SKM-1 (cell line): Measurements from ENCODE around the gene HBB.
A peak's percentile ranks its signal among the peaks of the same experiment; 100 is the strongest.

ENCODE experiments used
- DNase-seq: peaks from one replicate; lab custom pipeline; 2025; ENCODE audit not compliant: unreplicated experiment; lab: John Stamatoyannopoulos, UW

The HBB gene

DNA sequence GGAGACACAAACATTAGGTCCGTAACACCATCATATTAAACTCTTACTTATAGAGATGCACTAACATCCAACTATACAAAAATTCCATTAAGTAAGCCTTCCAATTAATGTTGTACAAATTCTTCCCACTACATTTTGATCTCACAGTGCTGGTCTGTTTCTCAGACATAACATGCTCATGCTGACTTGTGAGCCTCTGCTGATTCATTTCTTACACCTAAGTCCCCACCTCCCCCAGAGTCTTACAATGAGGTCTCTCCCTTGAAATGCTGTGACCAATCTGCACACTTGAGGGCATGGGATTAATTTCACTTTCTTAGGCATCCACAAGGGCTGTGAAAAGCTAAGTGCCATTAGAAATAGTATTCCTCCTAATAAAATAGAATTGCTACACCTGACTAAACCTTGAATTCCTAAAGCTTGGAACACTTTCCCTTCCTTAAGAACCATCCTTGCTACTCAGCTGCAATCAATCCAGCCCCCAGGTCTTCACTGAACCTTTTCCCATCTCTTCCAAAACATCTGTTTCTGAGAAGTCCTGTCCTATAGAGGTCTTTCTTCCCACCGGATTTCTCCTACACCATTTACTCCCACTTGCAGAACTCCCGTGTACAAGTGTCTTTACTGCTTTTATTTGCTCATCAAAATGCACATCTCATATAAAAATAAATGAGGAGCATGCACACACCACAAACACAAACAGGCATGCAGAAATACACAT is 20.8 kb upstream of the HBB start:
- no peak for DNase-seq

GRCh38 chr11:5246772-5247471 is 20.1 kb upstream of the HBB start:
- no peak for DNase-seq

GRCh38 chr11:5245155-5245554 is 18.3 kb upstream of the HBB start:
- DNase-seq = no peak

GRCh38 chr11:5243816-5244180 is 16.9 kb upstream of the HBB start:
- DNase-seq = no peak

GRCh38 chr11:5242933-5243815 is 16.3 kb upstream of the HBB start:
- DNase-seq = no peak

- no peak for DNase-seq
These were observed 15.3 kb upstream of the HBB start for GRCh38 chr11:5242208-5242607.

GRCh38 chr11:5241458-5241857 is 14.6 kb upstream of the HBB start:
- no peak for DNase-seq

- DNase-seq = no peak
These were observed 13.6 kb upstream of the HBB start for GRCh38 chr11:5240458-5240857.

DNA sequence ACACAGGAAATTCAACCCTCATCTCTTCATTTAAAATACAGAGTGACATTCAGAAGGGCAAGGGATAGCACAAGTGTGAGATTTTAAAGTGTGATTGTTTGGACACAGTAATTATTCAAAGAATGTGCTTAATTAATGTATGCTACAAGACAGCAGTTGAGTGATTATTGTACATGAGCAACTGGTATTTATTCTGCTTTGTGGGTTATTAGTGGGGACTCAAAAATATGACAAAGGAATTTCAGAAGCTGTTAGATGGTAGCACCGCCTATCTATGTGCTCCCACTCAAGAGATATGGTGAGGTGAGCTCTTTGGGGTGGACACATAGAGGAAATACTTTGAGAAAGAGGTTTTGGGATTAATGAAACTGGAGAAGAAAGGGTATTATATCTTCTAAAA is 13.2 kb upstream of the HBB start:
- no peak for DNase-seq

GRCh38 chr11:5239046-5239445 is 12.2 kb upstream of the HBB start:
- no peak for DNase-seq

DNA sequence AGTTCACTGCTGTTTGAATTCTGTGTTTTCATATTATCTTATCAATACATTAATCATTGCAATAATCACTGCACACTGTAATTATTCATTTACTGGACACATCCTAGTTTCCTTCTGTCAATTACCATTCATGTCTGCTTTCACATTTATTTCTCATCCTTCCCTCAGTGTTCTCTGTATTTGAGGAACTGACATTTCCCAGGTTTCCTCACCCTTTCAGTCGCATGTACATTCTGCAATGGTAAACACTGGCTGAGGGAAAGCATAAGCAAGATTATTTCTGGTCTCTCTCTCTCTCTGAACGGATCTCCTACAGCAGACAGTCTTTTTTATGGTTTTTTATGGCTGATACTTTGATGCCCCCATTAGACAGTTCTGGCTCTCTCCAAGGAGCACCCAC is 11.6 kb upstream of the HBB start:
- DNase-seq = peak; percentile 14

DNA sequence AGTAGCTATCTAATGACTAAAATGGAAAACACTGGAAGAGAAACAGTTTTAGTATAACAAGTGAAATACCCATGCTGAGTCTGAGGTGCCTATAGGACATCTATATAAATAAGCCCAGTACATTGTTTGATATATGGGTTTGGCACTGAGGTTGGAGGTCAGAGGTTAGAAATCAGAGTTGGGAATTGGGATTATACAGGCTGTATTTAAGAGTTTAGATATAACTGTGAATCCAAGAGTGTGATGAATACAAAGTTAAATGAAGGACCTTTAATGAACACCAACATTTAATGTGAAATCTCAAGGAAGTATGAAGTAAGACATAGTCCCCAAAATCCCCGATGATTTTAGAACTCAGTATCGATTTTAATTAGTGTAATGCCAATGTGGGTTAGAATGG is 10.5 kb upstream of the HBB start:
- DNase-seq = no peak

DNA sequence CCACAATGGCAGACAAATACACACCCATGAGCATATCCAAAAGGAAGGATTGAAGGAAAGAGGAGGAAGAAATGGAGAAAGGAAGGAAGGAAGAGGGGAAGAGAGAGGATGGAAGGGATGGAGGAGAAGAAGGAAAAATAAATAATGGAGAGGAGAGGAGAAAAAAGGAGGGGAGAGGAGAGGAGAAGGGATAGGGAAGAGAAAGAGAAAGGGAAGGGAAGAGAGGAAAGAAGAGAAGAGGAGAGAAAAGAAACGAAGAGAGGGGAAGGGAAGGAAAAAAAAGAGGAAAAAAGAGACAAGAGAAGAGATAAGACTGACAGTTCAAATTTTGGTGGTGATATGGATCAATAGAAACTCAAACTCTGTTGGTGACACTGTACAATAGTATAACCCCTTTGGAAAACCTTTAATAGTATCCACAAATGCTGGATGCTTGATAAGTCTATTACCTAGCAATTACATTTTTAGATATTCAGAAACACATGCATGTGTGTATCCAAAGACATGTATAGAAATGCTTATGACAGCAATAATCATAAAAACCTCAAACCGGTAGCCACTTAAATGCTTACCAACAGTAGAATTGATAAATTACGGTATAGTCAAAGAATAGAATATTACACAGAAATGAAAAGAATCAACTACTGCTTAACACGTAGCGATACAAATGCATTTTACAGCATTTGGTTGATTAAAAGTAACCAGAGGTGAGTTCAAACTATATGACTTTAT is 8.7 kb upstream of the HBB start:
- no peak for DNase-seq

- peak; percentile 71 for DNase-seq
These were observed 7.5 kb upstream of the HBB start, which contains the start of gene HBD for GRCh38 chr11:5234381-5234834. HBD (minus strand) TSS chr11:5234483; CDS start chr11:5234433, 50 bp downstream.

GRCh38 chr11:5233307-5233706 is 6.4 kb upstream of the HBB start:
- DNase-seq = no peak

GRCh38 chr11:5232821-5233220 is 6.0 kb upstream of the HBB start:
- no peak for DNase-seq

GRCh38 chr11:5232176-5232575 is 5.3 kb upstream of the HBB start:
- peak; percentile 64 for DNase-seq

DNA sequence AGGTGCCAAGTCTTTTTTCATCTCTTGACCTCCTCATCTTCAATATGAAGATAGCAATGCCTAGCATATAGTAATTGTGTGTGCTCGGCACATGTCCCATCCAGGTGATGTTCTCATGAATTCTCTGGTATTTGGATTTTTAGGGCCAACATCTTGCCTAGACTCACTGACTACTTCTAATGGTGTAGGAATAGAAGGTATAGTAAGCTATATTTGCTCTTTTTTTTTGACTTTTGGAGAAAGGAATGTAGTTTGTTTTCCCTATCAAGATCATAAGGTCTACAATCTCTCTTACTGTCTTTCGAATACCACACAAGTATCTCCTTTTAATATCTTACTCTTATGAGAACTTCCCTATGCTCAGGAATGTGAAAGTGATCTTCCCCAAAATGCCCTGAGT is 4.2 kb upstream of the HBB start:
- DNase-seq = no peak

DNA sequence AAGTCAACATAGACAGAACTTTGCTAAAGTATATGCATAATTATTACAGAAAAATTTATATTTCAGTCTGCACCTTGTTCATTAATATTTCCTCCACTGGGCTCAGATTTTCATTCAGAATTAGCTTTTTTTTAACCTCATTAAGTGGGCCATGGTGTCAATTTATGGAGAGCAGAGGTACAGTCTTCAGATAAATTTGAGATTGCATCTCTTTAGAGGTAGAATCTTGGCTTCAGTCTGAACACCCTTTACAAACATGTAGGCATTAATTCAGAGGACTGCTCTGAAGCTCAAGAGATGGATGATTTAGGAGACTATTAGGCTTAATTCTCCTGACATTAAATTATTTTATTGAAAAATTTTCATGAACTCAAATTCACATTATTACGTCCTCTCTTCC is 3.4 kb upstream of the HBB start:
- DNase-seq = no peak

GRCh38 chr11:5229796-5230195 is 2.9 kb upstream of the HBB start:
- DNase-seq = no peak

DNA sequence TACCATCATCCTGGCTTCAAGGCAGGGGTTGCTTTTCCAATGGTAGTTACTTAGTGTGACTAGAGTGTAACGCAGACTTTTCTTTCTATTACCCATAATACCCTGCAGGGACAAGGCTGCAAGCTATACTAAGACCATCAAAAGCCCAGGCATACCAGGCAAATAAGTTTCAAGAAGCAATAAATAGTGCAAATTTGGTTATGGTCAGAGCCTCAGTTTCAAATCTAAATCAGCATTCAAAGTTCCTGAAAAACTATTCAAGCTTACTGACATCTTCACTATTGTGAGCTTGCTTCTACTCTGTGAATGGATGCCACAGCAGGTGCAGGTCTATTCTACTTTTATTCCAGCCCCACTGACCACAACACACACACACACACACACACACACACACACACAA is 2.5 kb upstream of the HBB start:
- no peak for DNase-seq
